HG03108 (cell line): Measurements from ENCODE around the gene SUPT4H1.

Experiments used
- ATAC-seq: cut with Tn5 transposase; IDR thresholded peaks from one replicate; pipeline ENCODE4 v1.9.1; 2021; ENCODE audit warnings: moderate library complexity; ENCODE audit not compliant: unreplicated experiment

Gene SUPT4H1

DNA sequence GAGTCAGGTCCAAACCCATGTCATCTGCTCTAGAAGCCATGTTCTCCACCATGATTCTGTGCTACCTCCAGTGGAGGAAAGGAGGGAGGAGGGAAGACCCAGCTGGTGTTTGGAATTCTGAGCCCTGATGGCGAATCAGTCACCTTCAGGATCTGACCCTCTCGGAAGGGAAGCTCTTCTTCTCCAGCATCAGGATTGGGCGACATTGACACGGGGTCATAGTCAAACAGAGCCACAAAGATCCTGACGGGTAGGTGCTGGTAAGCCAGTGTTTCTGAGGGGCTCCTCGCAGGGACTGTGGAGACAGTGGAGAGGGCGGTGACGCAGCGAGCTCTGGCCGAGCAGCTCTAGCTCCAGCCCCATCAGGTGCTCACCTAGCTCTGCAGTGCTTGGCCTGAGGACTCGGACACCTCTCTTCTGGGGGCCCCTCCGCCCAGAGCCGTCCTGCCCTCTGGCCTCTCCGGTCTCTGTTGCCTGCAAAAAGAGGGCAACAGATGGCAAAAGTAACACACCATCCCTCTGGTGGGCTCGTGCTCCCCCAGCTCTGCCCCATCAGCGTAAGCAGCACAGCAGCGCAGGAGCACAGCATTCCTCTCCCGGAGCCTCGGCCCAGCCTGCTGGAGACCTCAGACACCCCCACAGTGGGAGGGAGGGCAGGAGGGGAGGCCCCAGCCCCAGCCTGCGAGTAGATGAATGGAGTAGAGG is 44.4 kb downstream of the SUPT4H1 start:
- no peak for ATAC-seq

DNA sequence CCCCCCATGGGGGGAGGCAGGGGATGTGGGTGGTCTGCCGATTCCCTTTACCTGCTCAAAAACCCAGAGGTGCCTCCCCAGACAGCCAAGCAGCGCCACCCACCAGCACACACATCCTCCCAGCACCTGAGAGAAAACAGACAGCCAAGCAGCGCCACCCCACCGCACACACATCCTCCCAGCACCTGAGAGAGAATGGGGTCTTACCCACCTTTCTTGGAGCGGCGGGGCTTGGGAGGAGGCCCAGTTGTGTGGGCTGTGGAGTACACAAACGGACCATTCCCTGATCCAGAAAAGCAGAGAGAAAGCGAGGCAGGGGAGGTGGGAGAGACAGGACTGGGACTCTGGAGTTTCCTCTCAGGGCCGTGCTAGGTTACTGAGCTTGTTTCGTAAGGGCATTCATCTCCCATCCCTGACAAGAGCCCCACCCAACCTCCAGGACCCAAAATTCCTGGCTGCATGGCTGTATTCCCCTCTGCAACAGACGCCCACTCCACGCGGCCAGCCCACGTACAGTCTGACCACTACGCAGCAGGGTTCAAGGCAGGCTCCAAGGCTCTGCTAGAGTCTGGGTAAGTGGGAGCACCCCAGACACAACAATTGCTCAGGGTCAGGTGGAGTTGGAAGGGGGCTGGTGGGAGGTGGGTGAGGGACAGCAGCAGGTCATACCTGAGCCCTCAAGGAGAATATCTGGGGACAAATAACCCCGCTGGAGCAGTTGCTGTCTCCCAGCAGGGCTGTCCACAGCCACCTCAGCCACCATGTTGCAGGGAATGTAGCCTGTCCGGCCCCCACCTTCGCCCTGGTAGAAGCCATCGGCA is 45.7 kb downstream of the SUPT4H1 start:
- no peak for ATAC-seq

DNA sequence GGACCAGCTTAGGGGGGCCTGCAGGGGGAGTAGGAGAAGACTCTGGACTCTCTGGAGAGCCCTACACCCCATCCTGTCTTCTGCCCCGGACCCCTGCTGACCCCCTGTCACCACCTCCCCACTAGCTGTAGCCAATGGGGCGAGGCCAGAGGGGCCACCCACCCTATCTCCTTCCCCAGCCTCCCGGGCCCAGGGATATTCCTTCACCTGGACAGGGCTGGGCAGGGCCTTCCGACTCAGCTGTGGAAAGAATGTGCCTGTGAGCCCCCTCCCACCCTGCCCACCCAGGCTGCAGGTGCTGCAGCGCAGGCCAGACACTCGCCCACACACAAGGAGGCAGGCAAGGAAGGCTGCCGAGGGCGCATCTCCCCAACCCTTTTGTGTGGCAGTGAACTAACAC is 46.4 kb downstream of the SUPT4H1 start:
- ATAC-seq, result no peak

DNA sequence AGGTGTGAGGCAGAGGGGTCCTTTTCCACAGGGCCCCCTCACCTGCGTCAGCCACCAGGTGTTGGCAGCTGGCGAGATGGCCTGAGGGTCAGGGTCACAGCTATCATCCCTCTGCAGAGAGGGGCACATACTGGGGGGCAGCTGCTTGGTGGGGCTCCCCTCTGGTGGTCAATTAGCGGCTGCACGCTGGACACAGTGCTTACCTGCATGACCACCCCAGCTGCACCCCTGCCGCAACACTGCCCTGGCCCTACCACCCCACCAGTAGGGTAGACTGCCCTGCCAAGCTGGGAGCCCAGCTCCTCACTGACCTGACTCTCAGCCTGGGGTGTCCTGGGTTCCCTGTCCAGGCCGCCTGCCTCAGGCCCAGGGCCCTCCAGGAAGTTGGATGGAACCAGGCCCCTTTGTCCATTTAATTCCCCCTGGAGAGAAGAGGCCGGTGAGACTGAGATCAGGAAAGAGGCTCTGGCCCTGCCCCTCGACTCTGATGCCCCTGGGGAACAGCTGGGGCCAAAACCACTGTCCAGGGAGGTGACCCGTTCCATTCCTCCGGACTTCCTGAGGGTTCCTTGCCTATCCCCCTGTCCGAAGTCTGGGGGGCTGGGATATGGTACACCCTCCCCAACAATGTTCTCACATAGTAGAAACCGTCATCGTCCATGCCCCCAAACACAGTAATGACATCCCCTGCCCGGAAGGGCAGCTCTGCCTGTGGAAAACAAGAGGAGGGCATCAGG is 47.1 kb downstream of the SUPT4H1 start:
- ATAC-seq, result no peak

DNA sequence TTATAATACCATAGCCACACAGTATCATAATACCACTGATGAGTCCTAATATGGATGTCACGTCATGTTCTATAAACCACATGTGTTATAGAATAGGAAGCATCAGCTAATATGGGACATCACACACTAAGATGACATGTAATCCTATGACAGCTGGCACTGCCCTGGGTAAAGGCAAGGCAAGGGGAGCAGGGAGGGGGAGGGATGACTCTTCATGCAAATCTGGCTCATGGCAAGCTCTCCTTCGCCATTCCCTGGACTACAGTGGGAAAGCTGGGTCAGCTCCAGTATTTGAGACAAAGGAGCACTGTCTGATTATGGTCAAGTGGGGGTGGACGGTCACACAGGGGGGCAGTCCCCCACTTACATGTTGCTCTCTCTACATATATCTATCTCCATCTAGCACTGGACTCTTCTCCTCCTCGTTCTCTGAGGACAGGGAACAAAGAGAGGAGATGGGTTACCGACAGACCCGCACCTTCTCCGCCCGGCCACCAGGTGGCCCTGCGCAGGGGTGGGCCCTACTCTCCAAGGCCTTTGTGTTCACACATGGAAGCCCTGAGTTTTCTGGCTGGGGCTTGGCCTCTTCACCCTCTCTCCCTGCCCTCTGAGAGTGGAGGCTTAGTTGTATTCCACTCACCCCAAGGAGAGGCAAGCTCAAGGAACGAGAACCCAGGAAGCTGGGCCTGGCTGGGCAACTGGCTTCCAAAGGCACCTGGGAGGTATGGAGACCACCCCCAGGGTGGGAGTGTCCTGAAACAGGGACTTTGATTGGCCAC is 47.8 kb downstream of the SUPT4H1 start:
- ATAC-seq, result no peak

DNA sequence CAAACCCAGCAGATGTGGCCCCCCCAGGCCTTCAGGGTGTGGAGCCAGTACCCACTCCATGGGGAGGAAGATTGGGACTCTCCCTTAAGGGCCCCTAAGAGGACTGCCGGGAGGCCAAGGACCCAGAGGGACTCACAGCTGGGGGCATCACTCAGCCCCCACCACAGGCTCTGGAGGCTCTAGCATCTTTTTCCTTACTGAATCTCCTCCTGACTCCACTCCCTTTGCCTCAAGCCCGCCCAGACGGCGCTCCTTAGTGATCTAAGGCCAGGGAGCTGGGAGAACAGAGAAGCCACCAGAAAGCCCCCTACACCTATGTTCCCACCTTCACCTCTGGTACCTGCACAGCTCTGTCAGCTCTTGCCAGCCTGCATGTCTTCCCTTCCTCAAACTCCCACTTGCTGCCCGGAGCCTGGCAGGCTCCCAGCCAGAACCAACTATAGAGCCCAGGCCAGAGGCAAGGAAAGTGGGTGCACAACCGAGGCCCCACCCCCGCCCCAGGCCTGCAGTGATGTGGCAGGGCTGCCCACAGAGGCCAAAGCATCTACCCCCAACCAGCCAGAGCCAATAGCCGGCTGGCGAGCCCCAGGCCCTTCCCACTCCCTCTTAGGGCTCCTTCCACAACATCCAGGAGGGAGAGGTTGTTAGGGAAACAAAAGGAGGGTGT is 48.9 kb downstream of the SUPT4H1 start:
- no peak for ATAC-seq

DNA sequence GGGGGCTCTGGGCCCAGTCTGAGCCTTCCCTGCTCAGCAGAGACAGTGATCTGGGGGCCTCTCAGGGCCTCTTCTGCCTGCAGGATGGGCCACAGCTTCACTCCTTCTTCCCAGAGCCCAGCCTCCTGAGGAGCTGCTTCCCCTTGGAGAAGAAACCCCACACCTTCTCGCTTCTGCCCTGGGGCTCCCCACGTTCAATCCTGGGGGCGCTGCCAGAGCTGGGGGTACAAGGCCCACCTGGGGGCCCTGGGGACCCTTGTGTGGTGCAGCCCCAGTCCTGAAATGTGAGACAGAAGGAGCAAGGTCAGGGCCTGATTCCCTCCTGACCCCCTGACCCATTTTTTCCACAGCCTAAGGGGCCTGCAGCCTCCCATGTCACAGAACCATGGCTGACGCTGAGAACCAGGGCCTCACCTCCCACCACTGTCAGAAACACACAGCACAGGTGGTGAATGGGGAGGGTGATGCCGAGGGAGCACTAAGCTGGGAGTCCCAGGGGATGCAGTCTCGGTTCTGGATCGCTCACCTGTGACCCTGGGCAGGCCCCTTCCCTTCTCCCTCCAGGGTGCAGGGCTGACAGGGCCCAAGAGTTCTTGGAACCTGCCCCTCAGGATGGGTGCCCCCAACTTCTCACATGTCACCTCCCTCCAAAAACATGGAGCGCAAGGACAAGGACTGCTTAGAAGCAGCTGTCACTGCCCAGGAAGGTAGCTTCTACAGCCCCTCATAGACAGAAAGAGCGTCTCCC is 49.7 kb downstream of the SUPT4H1 start:
- no peak for ATAC-seq

DNA sequence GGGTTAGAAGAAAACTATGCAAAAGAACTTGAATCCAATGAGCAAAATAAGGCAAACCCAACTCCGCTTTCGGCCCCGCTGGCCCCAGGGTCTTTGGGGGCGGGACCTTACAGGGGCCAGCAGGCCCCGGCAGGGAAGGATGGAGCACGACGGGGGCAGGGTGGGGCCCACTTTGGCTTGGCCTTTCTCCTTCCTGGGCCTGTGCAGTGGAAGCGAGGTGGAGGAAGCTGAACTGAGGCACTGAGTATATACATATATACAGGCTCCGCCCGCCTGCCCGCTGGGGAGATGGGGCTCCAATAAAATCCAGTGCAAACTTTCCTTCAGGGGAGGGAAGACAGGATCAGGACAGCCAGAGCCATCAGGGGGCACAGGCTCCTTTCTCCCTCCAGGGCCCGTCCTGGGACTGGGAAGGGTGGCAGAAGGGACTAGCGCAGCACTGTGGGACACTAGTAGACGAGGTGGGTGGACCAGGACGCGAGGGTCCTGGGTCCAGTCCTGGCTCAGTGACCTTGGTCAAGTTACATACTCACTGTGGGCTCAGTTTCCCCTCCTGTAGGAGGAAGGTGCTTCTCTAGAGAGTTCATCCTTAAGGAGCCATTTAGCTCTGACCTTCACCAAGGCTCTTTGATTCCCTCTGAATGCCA is 50.4 kb downstream of the SUPT4H1 start:
- no peak for ATAC-seq

DNA sequence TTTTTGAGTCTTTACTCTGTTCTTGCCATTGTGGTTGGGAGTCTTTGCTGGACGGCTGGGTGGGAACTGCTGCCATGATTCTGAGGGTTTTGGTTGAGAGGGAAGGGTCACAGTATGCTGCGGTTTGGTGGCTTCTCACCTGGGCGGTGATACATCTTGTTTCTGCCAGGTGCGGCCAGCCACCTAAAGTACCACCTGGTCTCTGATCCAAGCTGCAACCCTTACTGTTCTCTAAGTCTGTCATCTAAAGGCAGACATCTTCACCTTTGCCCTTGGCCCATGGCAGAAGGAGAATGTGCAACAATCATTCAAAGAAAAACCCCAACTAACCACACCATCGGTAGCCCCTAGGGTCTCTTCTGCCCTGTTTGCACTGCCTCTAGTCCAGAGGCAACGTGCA is 51.7 kb downstream of the SUPT4H1 start:
- no peak for ATAC-seq
